LNCAP (cell line): ENCODE data around the gene ACSS2.

ENCODE experiments used
- CTCF ChIP-seq: fragments of 450-650 bp; IDR thresholded peaks from 2 replicates; pipeline ENCODE4 v1.5.1; 2017; ENCODE audit warnings: mild to moderate bottlenecking

ACSS2 gene

GRCh38 chr20:34849778-34850177, 26.6 kb upstream of the ACSS2 start:
- no peak for TF ChIP-seq CTCF

- TF ChIP-seq CTCF, result no peak
Measured at GRCh38 chr20:34850969-34851368, 25.4 kb upstream of the ACSS2 start.

- TF ChIP-seq CTCF, result no peak
Measured at GRCh38 chr20:34852298-34852697, 24.1 kb upstream of the ACSS2 start.

- no peak for TF ChIP-seq CTCF
Measured at GRCh38 chr20:34859367-34859766, 17.0 kb upstream of the ACSS2 start.

- TF ChIP-seq CTCF, result no peak
Measured at GRCh38 chr20:34859826-34860545, 16.4 kb upstream of the ACSS2 start.

- TF ChIP-seq CTCF, result no peak
Measured at GRCh38 chr20:34861386-34862084, 14.9 kb upstream of the ACSS2 start.

- TF ChIP-seq CTCF, result no peak
Measured at GRCh38 chr20:34862724-34863123, 13.7 kb upstream of the ACSS2 start.
